ENCODE measurements around the gene STARD3.

Gene STARD3

GRCh38 chr17:39636927-39637736, at the start of gene STARD3:
TSS of gene STARD3 (plus strand) at chr17:39637144. CDS start at chr17:39653532, 16,388 bp downstream.
- TF ChIP-seq, protein P1, sequence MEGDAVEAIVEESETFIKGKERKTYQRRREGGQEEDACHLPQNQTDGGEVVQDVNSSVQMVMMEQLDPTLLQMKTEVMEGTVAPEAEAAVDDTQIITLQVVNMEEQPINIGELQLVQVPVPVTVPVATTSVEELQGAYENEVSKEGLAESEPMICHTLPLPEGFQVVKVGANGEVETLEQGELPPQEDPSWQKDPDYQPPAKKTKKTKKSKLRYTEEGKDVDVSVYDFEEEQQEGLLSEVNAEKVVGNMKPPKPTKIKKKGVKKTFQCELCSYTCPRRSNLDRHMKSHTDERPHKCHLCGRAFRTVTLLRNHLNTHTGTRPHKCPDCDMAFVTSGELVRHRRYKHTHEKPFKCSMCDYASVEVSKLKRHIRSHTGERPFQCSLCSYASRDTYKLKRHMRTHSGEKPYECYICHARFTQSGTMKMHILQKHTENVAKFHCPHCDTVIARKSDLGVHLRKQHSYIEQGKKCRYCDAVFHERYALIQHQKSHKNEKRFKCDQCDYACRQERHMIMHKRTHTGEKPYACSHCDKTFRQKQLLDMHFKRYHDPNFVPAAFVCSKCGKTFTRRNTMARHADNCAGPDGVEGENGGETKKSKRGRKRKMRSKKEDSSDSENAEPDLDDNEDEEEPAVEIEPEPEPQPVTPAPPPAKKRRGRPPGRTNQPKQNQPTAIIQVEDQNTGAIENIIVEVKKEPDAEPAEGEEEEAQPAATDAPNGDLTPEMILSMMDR (IDR thresholded peaks at IDR 0.05): no peak; the same call in 1 of the 2 replicates

- TF ChIP-seq, protein P1 (IDR thresholded peaks at IDR 0.05): no peak
These were observed 44.7 kb upstream of the STARD3 start for GRCh38 chr17:39591958-39592954.

DNA sequence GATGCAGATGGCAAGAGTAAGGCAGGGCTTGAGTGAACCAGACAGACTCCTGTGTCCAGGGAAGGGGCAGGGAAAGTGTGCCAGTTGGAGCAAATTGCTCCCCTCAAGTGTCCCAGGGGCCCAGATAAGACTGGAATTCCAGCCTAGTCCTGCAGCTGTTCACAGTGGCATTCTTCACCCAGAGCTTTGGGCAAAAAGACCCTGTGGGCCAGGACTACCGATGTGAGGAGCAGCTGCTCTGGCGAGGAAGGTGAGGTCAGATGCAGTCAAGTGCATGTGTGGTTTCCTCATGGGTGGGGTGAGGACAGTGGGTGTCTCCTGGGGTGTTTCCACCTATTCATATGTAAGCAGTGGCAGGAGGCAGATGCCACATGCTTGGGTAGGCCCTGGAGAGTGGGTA, 43.6 kb upstream of the STARD3 start:
- TF ChIP-seq, protein P1 (IDR thresholded peaks at IDR 0.05): no peak

- TF ChIP-seq, protein P1 (IDR thresholded peaks at IDR 0.05): no peak
These were observed 41.6 kb upstream of the STARD3 start for GRCh38 chr17:39595294-39595693.

DNA sequence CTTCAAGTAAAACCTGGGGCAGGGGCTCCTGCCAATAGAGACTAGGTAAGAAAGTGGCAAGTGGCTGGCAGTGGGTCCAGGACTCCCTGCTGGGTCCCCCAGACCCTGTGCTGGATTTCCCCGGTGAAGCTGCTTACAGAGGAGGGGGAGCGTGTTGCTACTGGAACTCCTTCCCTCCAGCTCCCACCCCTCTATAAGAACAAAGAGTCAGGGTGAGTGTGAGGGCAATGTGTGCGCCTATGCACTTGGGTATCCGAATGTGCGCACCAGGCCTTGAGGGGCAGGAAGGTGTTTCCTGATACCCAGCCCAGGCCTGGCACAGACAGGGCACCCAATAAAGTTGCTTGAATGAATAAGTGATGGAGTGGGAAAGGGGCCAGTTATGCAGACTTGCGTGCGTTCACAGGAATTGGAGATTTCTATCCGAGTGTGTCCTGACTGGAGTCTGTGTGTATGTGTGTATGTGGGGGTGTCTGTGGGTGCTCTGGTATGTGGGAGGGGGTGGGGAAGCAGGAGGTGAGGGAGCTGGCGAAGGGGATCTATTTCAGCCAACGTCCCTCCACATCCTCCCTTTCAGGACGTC, 40.9 kb upstream of the STARD3 start:
- TF ChIP-seq, protein P1 (IDR thresholded peaks at IDR 0.05): no peak

DNA sequence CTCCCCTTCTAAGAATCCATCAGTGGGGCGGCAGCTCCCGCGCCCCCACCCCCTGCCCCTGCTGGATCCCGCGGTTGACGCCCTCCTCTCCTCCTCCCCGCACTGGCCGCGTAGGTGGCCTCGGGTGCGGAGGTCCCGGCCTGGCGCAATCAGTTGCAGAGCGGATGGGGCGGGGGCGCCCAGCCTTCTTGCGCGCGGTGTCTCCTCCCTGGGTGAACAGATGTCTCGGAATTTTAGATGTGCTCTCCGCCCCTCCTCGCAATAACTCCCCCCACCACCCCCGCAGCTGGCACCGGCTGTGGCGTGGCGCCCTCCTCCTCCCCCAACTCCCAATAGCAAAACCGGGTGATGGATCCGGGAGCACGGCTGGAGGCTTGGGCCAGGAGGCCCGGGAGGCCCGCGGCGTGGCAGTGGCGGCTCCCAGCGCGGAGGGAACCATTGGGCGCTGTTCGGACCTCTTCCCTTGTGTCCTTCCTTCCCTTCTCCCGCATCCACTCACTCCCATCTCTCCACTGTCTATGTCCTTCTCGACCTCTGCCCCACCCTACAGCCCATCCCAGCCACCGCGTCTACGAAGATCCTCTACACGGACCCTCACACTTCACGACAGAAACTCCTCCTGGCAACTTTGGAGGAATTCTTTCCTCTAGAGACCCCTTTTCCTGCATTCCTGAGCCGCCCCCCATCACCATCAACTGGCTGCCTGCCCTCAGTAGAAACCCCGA, 40.2 kb upstream of the STARD3 start:
- TF ChIP-seq, protein P1 (IDR thresholded peaks at IDR 0.05): no peak
